Measurements from ENCODE around the gene MTA1. TPM values are rescaled to one million over a fixed set of nuclear protein-coding genes. Genes with fewer than 3 reads are reported as not detected.

Gene MTA1
- total and polyA plus RNA-seq, 2 of the 8 experiments (the other 6 are each of a cell fraction or from before 2014, with no cell fraction given) = 73.9 to 221 TPM

DNA sequence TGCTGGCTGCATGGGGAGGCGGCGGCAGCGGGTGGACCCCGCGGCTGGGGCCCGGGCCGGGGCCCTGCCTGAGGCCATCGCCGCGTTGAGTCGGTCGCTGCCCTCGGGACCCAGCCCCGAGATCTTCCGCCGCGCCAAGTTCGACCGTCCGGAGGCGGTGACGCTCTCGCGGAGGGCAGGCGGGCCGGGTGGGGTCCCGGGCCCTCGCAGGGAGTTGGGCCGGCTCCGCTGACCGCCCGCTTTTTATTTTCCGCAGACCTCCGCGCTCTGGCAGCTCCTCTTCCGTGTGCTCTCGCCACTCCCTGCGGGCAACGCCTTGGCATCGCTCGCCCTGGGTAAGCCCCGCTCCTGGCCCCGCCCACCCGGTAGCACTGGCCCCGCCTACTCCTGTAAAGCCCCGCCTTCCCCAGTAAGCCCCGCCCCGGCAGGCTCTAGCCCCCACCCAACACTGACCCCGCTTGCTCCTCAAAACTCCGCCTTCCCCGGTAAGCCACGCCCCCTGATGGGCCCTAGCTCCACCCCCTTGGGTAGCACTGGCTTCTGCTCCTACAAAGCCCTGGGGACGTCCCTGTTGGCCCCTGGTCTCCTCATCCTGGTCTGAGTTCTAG lies 71.8 kb downstream of the MTA1 start:
- Histone ChIP-seq H2BK15ac (ENCODE audit: low read length) (no peak overlapping the region), H4K8ac (ENCODE audit: extremely low read depth, insufficient read depth, low read length) (peak overlapping the region; percentile 71; the same call in 1 of the 2 replicates), H3K79me1 (ENCODE audit: low read depth, low read length) (no peaks in the 10 kb centered on the region), H3K4me1 (replicated peaks in 1 of 4; ENCODE audit: control insufficient read depth in 3 of 4, insufficient read depth in 4 of 4, low read length in 3 of 4) (peaks cover 0 to 17% (median 3%) of the 10 kb centered on the region in 4 experiments; a peak in 5 of 7 replicates), H3K27ac (ENCODE audit: low read depth, low read length) (peak overlapping the region; percentile 73; the same call in 1 of the 2 replicates), H3K4ac (replicated peaks; ENCODE audit: insufficient read length, low read depth, low read length) (no peak overlapping the region), H3K18ac (ENCODE audit: extremely low read depth, low read length) (no peak overlapping the region), H2AK5ac (ENCODE audit: low read depth, low read length) (no peak overlapping the region), H3K4me3 (ENCODE audit: extremely low read depth in 1 of 4, insufficient read depth in 2 of 4, low read depth in 3 of 4, low read length in 4 of 4) (peak overlapping the region; percentile 37 to 91 (median 70)), H3K9ac (replicated peaks in 1 of 4; ENCODE audit: extremely low read depth in 1 of 4, low read depth in 3 of 4, low read length in 3 of 4) (peak overlapping the region in 3 of 4 experiments; percentile 63 to 85 (median 69); a peak in 5 of 7 replicates), H3K36me3 (ENCODE audit: control insufficient read depth in 2 of 4, insufficient read depth in 4 of 4, low read length in 3 of 4) (no peaks in the 10 kb centered on the region; a peak in 2 of 8 replicates), H3K27me3 (replicated peaks in 1 of 4; ENCODE audit: control insufficient read depth in 3 of 4, extremely low read depth in 1 of 4, insufficient read depth in 3 of 4, low read length in 3 of 4) (peaks cover 18 to 27% (median 25%) of the 10 kb centered on the region in 4 experiments), H3K23me2 (ENCODE audit: low read depth, low read length) (peaks cover 9% of the 10 kb centered on the region; the same call in 1 of the 2 replicates), H2BK20ac (ENCODE audit: low read length) (no peak overlapping the region), H4K20me1 (replicated peaks in 1 of 2; ENCODE audit: control insufficient read depth in 1 of 2, insufficient read depth in 2 of 2, low read length in 2 of 2) (peaks cover 0 to 10% of the 10 kb centered on the region in 2 experiments), H3K56ac (replicated peaks; ENCODE audit: insufficient read length, low read depth, low read length) (no peak overlapping the region), H4K91ac (replicated peaks; ENCODE audit: insufficient read length, low read length) (no peak overlapping the region), H3K14ac (ENCODE audit: insufficient read length) (no peak overlapping the region), H2BK5ac (ENCODE audit: low read depth, low read length) (no peak overlapping the region), H3K79me2 (ENCODE audit: control insufficient read depth in 1 of 2, insufficient read depth in 2 of 2, low read length in 2 of 2) (no peaks in the 10 kb centered on the region), H2AFZ (ENCODE audit: low read length) (no peak overlapping the region), H2BK12ac (ENCODE audit: low read depth, low read length) (no peak overlapping the region), H4K5ac (ENCODE audit: insufficient read length, low read depth, low read length) (no peak overlapping the region), H3K4me2 (ENCODE audit: insufficient read depth in 1 of 2, low read depth in 2 of 2, low read length in 2 of 2) (peak overlapping the region; percentile 16 to 68; a peak in 3 of 4 replicates), H2BK120ac (replicated peaks; ENCODE audit: low read depth, low read length) (no peak overlapping the region), H3K9me3 (ENCODE audit: insufficient read depth in 2 of 2, low read depth in 1 of 2, low read length in 1 of 2) (no peaks in the 10 kb centered on the region), H3K23ac (ENCODE audit: insufficient read length) (no peak overlapping the region)
- CTCF ChIA-PET (ENCODE audit: partially characterized antibody) = interaction anchor here (0.7 to 2.2 kb wide), 7 partner anchors 10 to 115 kb away, joined by 3 to 15 read pairs (median 4); no protein-coding TSS in a partner anchor
- peak in 1 of 2 experiments; percentile 81 for DNase-seq (ENCODE audit: low read depth in 1 of 2, low spot score in 2 of 2)
- FAIRE-seq = no peak
- POLR2A ChIA-PET (ENCODE audit: partially characterized antibody) = interaction anchor here (0.6 to 1.3 kb wide), 2 partner anchors 10 to 225 kb away, joined by 3 to 4 read pairs; no protein-coding TSS in a partner anchor
- WGBS, 2 experiments (ENCODE audit: extremely low coverage in 1 of 2, insufficient coverage in 1 of 2, insufficient read length in 1 of 2, insufficient replicate concordance in 2 of 2, low coverage in 1 of 2, low lambda C conversion rate in 2 of 2, missing lambda C conversion rate in 1 of 2) = 9% methylated on average over 20 of the region's 53 CpGs; no CpG with 5 or more reads in 1 of the 2 experiments
- no peak; the same call in 1 of the 2 replicates for TF ChIP-seq POLR2AphosphoS5 (IDR thresholded peaks at IDR 0.05; ENCODE audit: low read depth, low read length)
- no peak for TF ChIP-seq CTBP2 (IDR thresholded peaks at IDR 0.05; ENCODE audit: borderline replicate concordance, insufficient read depth, insufficient read length, low read length)
- TF ChIP-seq, protein P1, sequence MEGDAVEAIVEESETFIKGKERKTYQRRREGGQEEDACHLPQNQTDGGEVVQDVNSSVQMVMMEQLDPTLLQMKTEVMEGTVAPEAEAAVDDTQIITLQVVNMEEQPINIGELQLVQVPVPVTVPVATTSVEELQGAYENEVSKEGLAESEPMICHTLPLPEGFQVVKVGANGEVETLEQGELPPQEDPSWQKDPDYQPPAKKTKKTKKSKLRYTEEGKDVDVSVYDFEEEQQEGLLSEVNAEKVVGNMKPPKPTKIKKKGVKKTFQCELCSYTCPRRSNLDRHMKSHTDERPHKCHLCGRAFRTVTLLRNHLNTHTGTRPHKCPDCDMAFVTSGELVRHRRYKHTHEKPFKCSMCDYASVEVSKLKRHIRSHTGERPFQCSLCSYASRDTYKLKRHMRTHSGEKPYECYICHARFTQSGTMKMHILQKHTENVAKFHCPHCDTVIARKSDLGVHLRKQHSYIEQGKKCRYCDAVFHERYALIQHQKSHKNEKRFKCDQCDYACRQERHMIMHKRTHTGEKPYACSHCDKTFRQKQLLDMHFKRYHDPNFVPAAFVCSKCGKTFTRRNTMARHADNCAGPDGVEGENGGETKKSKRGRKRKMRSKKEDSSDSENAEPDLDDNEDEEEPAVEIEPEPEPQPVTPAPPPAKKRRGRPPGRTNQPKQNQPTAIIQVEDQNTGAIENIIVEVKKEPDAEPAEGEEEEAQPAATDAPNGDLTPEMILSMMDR (IDR thresholded peaks at IDR 0.05; ENCODE audit: control extremely low read depth in 1 of 3, insufficient read depth in 1 of 3, low read depth in 1 of 3, low read length in 3 of 3) = no peak
- no peak for TF ChIP-seq EZH2 (IDR thresholded peaks at IDR 0.05; ENCODE audit: low read depth, low read length, severe bottlenecking)
- TF ChIP-seq POU5F1 (IDR thresholded peaks at IDR 0.05; ENCODE audit: low read depth, low read length) = no peak
- no peak for TF ChIP-seq CBX5 (IDR thresholded peaks at IDR 0.05; ENCODE audit: low read depth, low read length)
- TF ChIP-seq RXRA (IDR thresholded peaks at IDR 0.05; ENCODE audit: insufficient read depth, low read depth, low read length) = no peak
- peak; percentile 12; the same call in 1 of the 2 replicates for TF ChIP-seq TAF1 (IDR thresholded peaks at IDR 0.05; ENCODE audit: low read depth, low read length)
- TF ChIP-seq HDAC2 (IDR thresholded peaks at IDR 0.05; ENCODE audit: borderline replicate concordance in 1 of 2, low read depth in 2 of 2, low read length in 2 of 2) = no peak

Data from H1 (cell line).